NCI-H2081 (cell line): ENCODE results near the gene PRR7.

Experiments used
- DNase-seq, 2 experiments: peaks; one replicate each; lab custom pipeline; 2025; lab: John Stamatoyannopoulos, UW

The PRR7 gene

GRCh38 chr5:177499842-177500241 is 53.2 kb downstream of the PRR7 start:
- DNase-seq, result no peak

GRCh38 chr5:177500685-177501522 is 54.3 kb downstream of the PRR7 start:
- peak; percentile 79 to 84 for DNase-seq

GRCh38 chr5:177501874-177502678 is 55.5 kb downstream of the PRR7 start:
- no peak for DNase-seq

GRCh38 chr5:177502886-177503285 is 56.3 kb downstream of the PRR7 start:
- DNase-seq, result no peak

GRCh38 chr5:177503351-177504085 is 56.9 kb downstream of the PRR7 start:
- DNase-seq, result no peak

GRCh38 chr5:177504086-177505056 is 57.8 kb downstream of the PRR7 start:
- no peak for DNase-seq

- DNase-seq, result no peak
These were observed 58.5 kb downstream of the PRR7 start for GRCh38 chr5:177505075-177505474.
